DOHH2 (cell line): Measurements from ENCODE around the gene RAC2.
A peak's percentile ranks its signal among the peaks of the same experiment; 100 is the strongest.

ENCODE experiments used
- H3F3A ChIP-seq: fragments of 200-600 bp; sonication (generic), shearing (Covaris generic); 2 replicates; pipeline ENCODE4 v1.6.0; 2016; ENCODE audit warnings: antibody characterized with exemption, mild to moderate bottlenecking; ENCODE audit not compliant: control insufficient read depth, insufficient read depth
- H3K27ac ChIP-seq: fragments of 200-600 bp; sonication (generic); 2 replicates; pipeline ENCODE4 v1.5.1; 2014; ENCODE audit warnings: low read depth, mild to moderate bottlenecking, low read length, moderate library complexity
- H3K27me3 ChIP-seq: fragments of 200-600 bp; sonication (generic); 2 replicates; pipeline ENCODE4 v1.6.1; 2014; ENCODE audit warnings: mild to moderate bottlenecking, low read length, mixed read lengths; ENCODE audit not compliant: control insufficient read depth
- H3K36me3 ChIP-seq: fragments of 200-600 bp; sonication (generic); 2 replicates; pipeline ENCODE4 v1.6.1; 2014; ENCODE audit warnings: mild to moderate bottlenecking, low read length, moderate library complexity, mixed read lengths; ENCODE audit not compliant: control insufficient read depth
- H3K4me1 ChIP-seq: fragments of 200-600 bp; sonication (generic); 2 replicates; pipeline ENCODE4 v1.6.1; 2014; ENCODE audit warnings: mild to moderate bottlenecking, low read length, mixed read lengths; ENCODE audit not compliant: control insufficient read depth
- H3K4me2 ChIP-seq: fragments of 200-600 bp; sonication (generic); 2 replicates; pipeline ENCODE4 v1.6.0; 2014; ENCODE audit warnings: mild to moderate bottlenecking, low read length, moderate library complexity
- H3K4me3 ChIP-seq: fragments of 200-600 bp; sonication (generic); 2 replicates; pipeline ENCODE4 v1.5.1; 2014; ENCODE audit warnings: mild to moderate bottlenecking, low read length, mixed read lengths
- H3K79me2 ChIP-seq: fragments of 200-600 bp; sonication (generic); 2 replicates; pipeline ENCODE4 v1.6.1; 2014; ENCODE audit warnings: mild to moderate bottlenecking, low read length, mixed read lengths; ENCODE audit not compliant: control insufficient read depth
- H3K9me2 ChIP-seq: fragments of 200-600 bp; sonication (generic); replicated peaks from 2 replicates; pipeline ENCODE4 v1.6.1; 2014; ENCODE audit warnings: mild to moderate bottlenecking, low read length, mixed read lengths; ENCODE audit not compliant: control insufficient read depth
- H3K9me3 ChIP-seq: fragments of 200-600 bp; sonication (generic); 2 replicates; pipeline ENCODE4 v1.6.1; 2014; ENCODE audit warnings: antibody characterized with exemption, low read length, mixed read lengths; ENCODE audit not compliant: control insufficient read depth, insufficient read depth
- H4K20me1 ChIP-seq: fragments of 200-600 bp; sonication (generic); 2 replicates; pipeline ENCODE4 v1.6.0; 2014; ENCODE audit warnings: low read depth, mild to moderate bottlenecking, antibody characterized with exemption, low read length, moderate library complexity; ENCODE audit not compliant: control insufficient read depth, insufficient read depth
- EZH2phosphoT487 ChIP-seq: fragments of 200-600 bp; sonication (generic); IDR thresholded peaks from 2 replicates; pipeline ENCODE4 v1.6.1; 2017; ENCODE audit warnings: borderline replicate concordance, mild to moderate bottlenecking, antibody characterized with exemption, low read length, moderate library complexity, mixed read lengths
- TF ChIP-seq, protein P1 (sequence below): fragments of 200-600 bp; sonication (generic); IDR thresholded peaks from one replicate; pipeline ENCODE4 v1.5.1; 2014; ENCODE audit warnings: antibody characterized with exemption, mild to moderate bottlenecking, low read depth, low read length; ENCODE audit not compliant: poor library complexity, severe bottlenecking

RAC2 gene

DNA sequence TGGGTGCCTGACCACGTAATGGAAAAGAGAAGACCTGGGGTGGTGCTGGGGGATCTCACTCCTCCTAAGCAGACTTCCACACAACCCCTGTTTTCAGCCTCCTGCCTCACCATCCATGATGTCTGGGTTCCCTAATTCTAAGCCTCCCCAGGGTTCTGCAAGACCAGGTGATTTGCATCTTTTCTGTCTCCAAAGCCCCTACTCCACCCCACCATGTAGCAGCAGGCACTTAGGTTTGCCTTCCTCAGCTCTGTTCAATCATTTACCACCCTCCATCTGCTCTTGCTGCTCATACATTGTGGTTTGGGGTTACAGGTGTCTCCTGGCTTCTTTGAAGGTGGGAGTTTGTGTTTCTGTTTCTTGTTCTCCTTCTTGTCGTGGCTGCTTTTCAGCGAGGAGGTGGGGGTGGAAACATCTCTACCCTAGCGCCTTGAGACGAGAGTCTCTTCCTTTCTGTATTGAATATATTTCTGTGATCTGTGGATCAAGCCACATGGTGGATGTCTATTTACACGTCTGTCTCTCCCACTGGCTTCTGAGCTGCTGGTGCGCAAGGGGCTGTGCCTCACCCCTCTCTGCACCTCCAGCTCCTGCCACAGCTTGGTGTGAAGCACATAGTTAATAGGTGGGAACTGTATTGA, 25.2 kb downstream of the RAC2 start:
- Histone ChIP-seq H4K20me1 (no peaks in the 10 kb centered on the region), H3K9me2 (no peaks in the 10 kb centered on the region), H3F3A (peaks cover 11% of the 10 kb centered on the region), H3K4me2 (peak overlapping the region; percentile 75), H3K4me1 (peaks cover 59% of the 10 kb centered on the region), H3K9me3 (no peaks in the 10 kb centered on the region), H3K79me2 (no peaks in the 10 kb centered on the region), H3K4me3 (peak overlapping the region; percentile 47), H3K36me3 (peaks cover 5% of the 10 kb centered on the region), H3K27ac (peak overlapping the region; percentile 79), H3K27me3 (no peaks in the 10 kb centered on the region)
- TF ChIP-seq, protein P1, sequence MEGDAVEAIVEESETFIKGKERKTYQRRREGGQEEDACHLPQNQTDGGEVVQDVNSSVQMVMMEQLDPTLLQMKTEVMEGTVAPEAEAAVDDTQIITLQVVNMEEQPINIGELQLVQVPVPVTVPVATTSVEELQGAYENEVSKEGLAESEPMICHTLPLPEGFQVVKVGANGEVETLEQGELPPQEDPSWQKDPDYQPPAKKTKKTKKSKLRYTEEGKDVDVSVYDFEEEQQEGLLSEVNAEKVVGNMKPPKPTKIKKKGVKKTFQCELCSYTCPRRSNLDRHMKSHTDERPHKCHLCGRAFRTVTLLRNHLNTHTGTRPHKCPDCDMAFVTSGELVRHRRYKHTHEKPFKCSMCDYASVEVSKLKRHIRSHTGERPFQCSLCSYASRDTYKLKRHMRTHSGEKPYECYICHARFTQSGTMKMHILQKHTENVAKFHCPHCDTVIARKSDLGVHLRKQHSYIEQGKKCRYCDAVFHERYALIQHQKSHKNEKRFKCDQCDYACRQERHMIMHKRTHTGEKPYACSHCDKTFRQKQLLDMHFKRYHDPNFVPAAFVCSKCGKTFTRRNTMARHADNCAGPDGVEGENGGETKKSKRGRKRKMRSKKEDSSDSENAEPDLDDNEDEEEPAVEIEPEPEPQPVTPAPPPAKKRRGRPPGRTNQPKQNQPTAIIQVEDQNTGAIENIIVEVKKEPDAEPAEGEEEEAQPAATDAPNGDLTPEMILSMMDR = no peak
- no peak for TF ChIP-seq EZH2phosphoT487

DNA sequence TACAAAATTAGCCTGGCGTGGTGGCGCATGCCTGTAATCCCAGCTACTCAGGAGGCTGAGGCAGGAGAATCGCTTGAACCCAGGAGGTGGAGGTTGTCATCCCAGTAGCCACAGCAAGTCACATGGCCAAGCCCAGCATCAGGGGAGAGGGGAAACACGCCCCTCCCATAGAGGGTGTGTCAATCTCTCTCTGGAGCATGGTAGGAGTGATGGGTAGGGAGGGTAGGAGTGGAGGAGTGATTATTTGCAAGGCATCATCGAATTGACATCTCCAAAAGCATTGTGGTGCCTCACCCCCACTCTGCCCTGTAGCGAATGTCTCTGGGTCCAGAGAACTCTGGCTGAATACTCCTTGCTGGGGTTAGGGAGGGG, 25.7 kb downstream of the RAC2 start:
- Histone ChIP-seq H3K4me1 (peaks cover 54% of the 10 kb centered on the region), H3F3A (peaks cover 11% of the 10 kb centered on the region), H3K27me3 (no peaks in the 10 kb centered on the region), H3K9me3 (no peaks in the 10 kb centered on the region), H3K4me3 (peak overlapping the region; percentile 47), H3K79me2 (no peaks in the 10 kb centered on the region), H3K27ac (peak overlapping the region; percentile 79), H3K9me2 (no peaks in the 10 kb centered on the region), H4K20me1 (no peaks in the 10 kb centered on the region), H3K36me3 (peaks cover under 1% of the 10 kb centered on the region), H3K4me2 (peak overlapping the region; percentile 75)
- TF ChIP-seq, protein P1 = no peak
- TF ChIP-seq EZH2phosphoT487 = no peak

DNA sequence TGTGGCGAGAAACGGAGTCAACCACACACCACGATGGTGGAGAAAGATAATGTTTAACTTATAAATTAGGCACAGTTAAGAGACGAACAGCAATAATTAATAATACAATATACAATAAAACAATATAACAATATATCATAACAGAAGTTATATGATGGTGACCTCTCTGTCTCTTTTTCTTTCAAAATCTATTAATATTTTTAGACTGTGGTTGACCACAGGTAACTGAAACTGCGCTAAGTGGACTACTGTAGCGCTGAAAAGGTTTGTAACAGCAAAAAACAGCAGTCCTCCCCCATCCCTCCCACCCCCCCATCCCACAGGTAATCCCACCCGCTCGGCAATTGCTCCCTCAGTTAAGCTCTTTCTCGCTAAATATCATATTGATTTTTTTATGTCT, 28.2 kb downstream of the RAC2 start:
- no peak for TF ChIP-seq EZH2phosphoT487
- TF ChIP-seq, protein P1 = no peak
- H3K4me3 ChIP-seq = no peak overlapping the region
- H3K79me2 ChIP-seq = no peaks in the 10 kb centered on the region
- H3F3A ChIP-seq = peaks cover 11% of the 10 kb centered on the region
- no peaks in the 10 kb centered on the region for H3K9me3 ChIP-seq
- no peaks in the 10 kb centered on the region for H4K20me1 ChIP-seq
- no peaks in the 10 kb centered on the region for H3K9me2 ChIP-seq
- no peaks in the 10 kb centered on the region for H3K36me3 ChIP-seq
- H3K4me2 ChIP-seq = no peak overlapping the region
- H3K27me3 ChIP-seq = no peaks in the 10 kb centered on the region
- H3K4me1 ChIP-seq = peaks cover 48% of the 10 kb centered on the region
- no peak overlapping the region for H3K27ac ChIP-seq

DNA sequence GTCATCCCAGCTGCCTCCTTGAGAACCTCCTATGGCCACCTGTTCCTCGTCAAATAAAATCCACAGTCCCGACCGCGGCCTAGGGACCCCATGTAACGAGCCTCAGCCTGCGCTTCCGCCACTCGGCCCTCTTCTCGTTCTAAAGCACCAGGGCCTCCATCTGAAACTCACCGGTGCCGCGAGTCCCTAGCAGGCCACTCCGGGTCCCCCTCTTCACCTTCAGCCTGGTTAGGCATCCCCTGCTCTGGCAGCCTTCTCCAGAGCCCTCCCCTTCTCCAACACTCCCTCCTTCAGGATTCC, 29.4 kb downstream of the RAC2 start:
- H3K27ac ChIP-seq = no peak overlapping the region
- H3K9me3 ChIP-seq = no peaks in the 10 kb centered on the region
- no peaks in the 10 kb centered on the region for H3K27me3 ChIP-seq
- no peak overlapping the region for H3K4me2 ChIP-seq
- H3K9me2 ChIP-seq = no peaks in the 10 kb centered on the region
- H3K79me2 ChIP-seq = no peaks in the 10 kb centered on the region
- H3K4me1 ChIP-seq = peaks cover 36% of the 10 kb centered on the region
- TF ChIP-seq, protein P1 = no peak
- no peak for TF ChIP-seq EZH2phosphoT487
- no peak overlapping the region for H3K4me3 ChIP-seq
- no peaks in the 10 kb centered on the region for H3K36me3 ChIP-seq
- no peaks in the 10 kb centered on the region for H4K20me1 ChIP-seq
- H3F3A ChIP-seq = peaks cover 11% of the 10 kb centered on the region
